Stimulated activated CD8-positive, alpha-beta memory T cell treated with anti-CD3 and anti-CD28 coated beads, Interleukin-4, amount 100 ng/mL, for 48 hours (primary cell): ENCODE measurements around the gene HNRNPA2B1.
"Not testable (repeated sequence)": the region's sequence is repeated elsewhere in the genome, so short reads cannot be mapped to it uniquely, and the experiment has no call there.

Source experiments
- DNase-seq: peaks from one replicate; pipeline ENCODE4 v3.0.0-alpha.2; 2020

The HNRNPA2B1 gene

GRCh38 chr7:26160896-26161295, 39.6 kb downstream of the HNRNPA2B1 start:
- no peak for DNase-seq

GRCh38 chr7:26159243-26159642, 41.3 kb downstream of the HNRNPA2B1 start:
- no peak for DNase-seq

- DNase-seq = no peak
Measured at GRCh38 chr7:26157520-26158105, 42.9 kb downstream of the HNRNPA2B1 start.

- peak; percentile 56 for DNase-seq
Measured at GRCh38 chr7:26156451-26157420, 43.8 kb downstream of the HNRNPA2B1 start.

GRCh38 chr7:26155531-26156375, 44.8 kb downstream of the HNRNPA2B1 start:
- no peak for DNase-seq

- DNase-seq = peak; percentile 53
Measured at GRCh38 chr7:26153823-26154783, 46.4 kb downstream of the HNRNPA2B1 start.

- DNase-seq = peak; percentile 53
Measured at GRCh38 chr7:26153241-26153822, 47.2 kb downstream of the HNRNPA2B1 start.

- peak; percentile 55 for DNase-seq
Measured at GRCh38 chr7:26152782-26153240, 47.7 kb downstream of the HNRNPA2B1 start.

- peak; percentile 87 for DNase-seq
Measured at GRCh38 chr7:26151953-26152781, 48.4 kb downstream of the HNRNPA2B1 start, which contains the start of gene NFE2L3. Gene NFE2L3, plus strand, starts transcription at chr7:26152198. Its CDS starts 301 bp downstream, at chr7:26152499.

GRCh38 chr7:26151650-26151952, 48.9 kb downstream of the HNRNPA2B1 start:
- no peak for DNase-seq

GRCh38 chr7:26151096-26151495, 49.5 kb downstream of the HNRNPA2B1 start:
- DNase-seq = peak; percentile 31

- DNase-seq = no peak
Measured at GRCh38 chr7:26149391-26149977, 51.1 kb downstream of the HNRNPA2B1 start.

- DNase-seq = not testable (repeated sequence)
Measured at GRCh38 chr7:26148307-26148700, 52.2 kb downstream of the HNRNPA2B1 start.

- not testable (repeated sequence) for DNase-seq
Measured at GRCh38 chr7:26147646-26148306, 52.8 kb downstream of the HNRNPA2B1 start.

GRCh38 chr7:26147030-26147429, 53.5 kb downstream of the HNRNPA2B1 start:
- no peak for DNase-seq

- no peak for DNase-seq
Measured at GRCh38 chr7:26145238-26145637, 55.3 kb downstream of the HNRNPA2B1 start.

GRCh38 chr7:26144184-26145080, 56.1 kb downstream of the HNRNPA2B1 start:
- DNase-seq = no peak

GRCh38 chr7:26143298-26144048, 57.1 kb downstream of the HNRNPA2B1 start:
- DNase-seq = no peak
